ENCODE data around the gene CHD2.

CHD2 gene

GRCh38 chr15:92914103-92914499 lies 14.0 kb downstream of the CHD2 start (continued):
- TF ChIP-seq ARNTL (CRISPR knock-in tag; IDR thresholded peaks at IDR 0.05; ENCODE audit: borderline replicate concordance, low read depth) = no peak
- no peak for TF ChIP-seq POU6F1 (CRISPR knock-in tag; IDR thresholded peaks at IDR 0.05; ENCODE audit: borderline replicate concordance, low read depth)

GRCh38 chr15:92914768-92915221 lies 14.7 kb downstream of the CHD2 start:
- ATAC-seq = peak; percentile 45
- TF ChIP-seq BACH2 (CRISPR knock-in tag; IDR thresholded peaks at IDR 0.05; ENCODE audit: borderline replicate concordance) (no peak), PPARA (CRISPR knock-in tag; IDR thresholded peaks at IDR 0.05; ENCODE audit: borderline replicate concordance) (no peak), ZNF70 (CRISPR knock-in tag; IDR thresholded peaks at IDR 0.05) (no peak), ZNF8 (CRISPR knock-in tag; IDR thresholded peaks at IDR 0.05) (no peak), TSHZ2 (CRISPR knock-in tag; IDR thresholded peaks at IDR 0.05) (no peak), SNAI2 (CRISPR knock-in tag; IDR thresholded peaks at IDR 0.05) (no peak)

GRCh38 chr15:92915766-92916435 lies 15.8 kb downstream of the CHD2 start:
- no peak for ATAC-seq
- TF ChIP-seq BACH2 (CRISPR knock-in tag; IDR thresholded peaks at IDR 0.05; ENCODE audit: borderline replicate concordance) (no peak), ZNF70 (CRISPR knock-in tag; IDR thresholded peaks at IDR 0.05) (no peak), ZNF565 (CRISPR knock-in tag; conservative IDR thresholded peaks at IDR 0.05; ENCODE audit: low read depth) (no peak), CSRNP3 (CRISPR knock-in tag; IDR thresholded peaks at IDR 0.05) (no peak), ZC3H10 (CRISPR knock-in tag; IDR thresholded peaks at IDR 0.05) (no peak), ZNF8 (CRISPR knock-in tag; IDR thresholded peaks at IDR 0.05) (no peak), PPARA (CRISPR knock-in tag; IDR thresholded peaks at IDR 0.05; ENCODE audit: borderline replicate concordance) (no peak), TOX (CRISPR knock-in tag; IDR thresholded peaks at IDR 0.05; ENCODE audit: borderline replicate concordance) (no peak), TCF4 (CRISPR knock-in tag; IDR thresholded peaks at IDR 0.05; ENCODE audit: borderline replicate concordance) (no peak), SNAI2 (CRISPR knock-in tag; IDR thresholded peaks at IDR 0.05) (no peak), TSHZ2 (CRISPR knock-in tag; IDR thresholded peaks at IDR 0.05) (no peak), CREB5 (CRISPR knock-in tag; IDR thresholded peaks at IDR 0.05; ENCODE audit: low read depth) (no peak), ZFP3 (CRISPR knock-in tag; IDR thresholded peaks at IDR 0.05) (no peak), ESRRG (CRISPR knock-in tag; IDR thresholded peaks at IDR 0.05) (no peak), ARNTL (CRISPR knock-in tag; IDR thresholded peaks at IDR 0.05; ENCODE audit: borderline replicate concordance, low read depth) (no peak), OSR1 (CRISPR knock-in tag; IDR thresholded peaks at IDR 0.05) (no peak), CSDC2 (CRISPR knock-in tag; IDR thresholded peaks at IDR 0.05) (no peak), RARB (CRISPR knock-in tag; IDR thresholded peaks at IDR 0.05) (no peak), POU6F1 (CRISPR knock-in tag; IDR thresholded peaks at IDR 0.05; ENCODE audit: borderline replicate concordance, low read depth) (no peak), ZFP30 (CRISPR knock-in tag; IDR thresholded peaks at IDR 0.05) (no peak)
